GM21723 (cell line): ENCODE data around the gene FHIT.

Experiments used
- ATAC-seq: cut with Tn5 transposase; IDR thresholded peaks from one replicate; pipeline ENCODE4 v1.9.1; 2021; ENCODE audit warnings: mild to moderate bottlenecking, moderate library complexity; ENCODE audit not compliant: unreplicated experiment

The FHIT gene

DNA sequence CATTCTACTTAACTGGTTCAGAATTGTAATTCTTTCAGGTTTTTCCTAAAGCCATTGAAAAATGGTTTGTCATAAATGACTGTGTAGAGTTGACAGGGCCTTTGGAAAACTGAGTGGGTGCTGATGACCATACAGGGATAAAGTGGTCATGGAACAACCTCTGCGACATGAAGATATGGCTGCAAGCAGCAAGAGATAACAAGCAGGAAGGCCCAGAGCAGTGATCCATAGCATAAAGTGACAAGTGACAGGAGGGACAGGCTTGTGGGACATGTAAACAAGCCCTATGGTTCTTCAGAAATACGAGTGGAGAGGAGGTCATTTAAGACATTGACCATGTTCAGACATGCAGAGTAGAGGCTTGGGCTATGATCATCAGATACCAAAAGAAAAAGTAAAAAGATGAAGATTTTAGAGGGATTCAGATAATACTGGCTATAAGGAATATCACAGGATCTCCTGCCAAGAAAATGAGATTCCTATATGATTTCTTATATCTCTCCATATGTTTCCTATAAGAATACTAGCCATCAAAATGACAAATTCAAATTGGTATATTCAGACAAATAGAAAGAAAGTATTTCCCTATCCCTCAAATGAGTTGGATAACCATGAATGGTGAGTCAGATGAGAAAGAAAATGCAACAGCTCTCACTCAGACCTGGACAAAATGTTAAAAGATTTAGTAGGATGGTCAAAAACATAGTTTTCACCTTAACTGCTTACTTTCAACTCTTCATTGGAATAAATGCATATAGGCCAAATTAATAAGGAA, 1373.8 kb downstream of the FHIT start:
- ATAC-seq: no peak

DNA sequence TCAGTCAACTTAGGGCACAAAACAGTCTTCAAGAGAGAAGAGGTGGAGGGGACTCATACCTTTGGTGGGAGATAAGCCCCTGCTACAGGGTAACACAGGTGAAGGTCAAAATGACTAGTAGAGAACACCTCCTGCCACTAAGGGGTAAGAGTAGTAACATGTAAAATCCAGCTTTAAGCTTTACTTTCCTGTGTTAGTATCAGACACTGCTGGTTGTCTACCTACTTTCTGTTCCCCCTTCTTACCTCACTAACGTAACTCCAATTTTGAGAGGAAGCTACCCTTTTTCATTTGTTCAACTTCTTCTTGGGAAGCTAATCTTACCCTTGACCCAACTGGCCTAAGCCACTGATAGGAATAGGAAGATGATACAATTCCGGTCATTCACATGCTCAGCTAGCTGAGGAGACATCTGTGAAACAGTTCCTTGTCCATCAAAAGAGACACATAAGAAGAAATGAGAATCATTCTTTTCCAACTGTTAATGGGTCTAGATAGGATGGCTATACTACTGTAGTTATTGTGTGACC, 1374.7 kb downstream of the FHIT start:
- ATAC-seq: no peak

DNA sequence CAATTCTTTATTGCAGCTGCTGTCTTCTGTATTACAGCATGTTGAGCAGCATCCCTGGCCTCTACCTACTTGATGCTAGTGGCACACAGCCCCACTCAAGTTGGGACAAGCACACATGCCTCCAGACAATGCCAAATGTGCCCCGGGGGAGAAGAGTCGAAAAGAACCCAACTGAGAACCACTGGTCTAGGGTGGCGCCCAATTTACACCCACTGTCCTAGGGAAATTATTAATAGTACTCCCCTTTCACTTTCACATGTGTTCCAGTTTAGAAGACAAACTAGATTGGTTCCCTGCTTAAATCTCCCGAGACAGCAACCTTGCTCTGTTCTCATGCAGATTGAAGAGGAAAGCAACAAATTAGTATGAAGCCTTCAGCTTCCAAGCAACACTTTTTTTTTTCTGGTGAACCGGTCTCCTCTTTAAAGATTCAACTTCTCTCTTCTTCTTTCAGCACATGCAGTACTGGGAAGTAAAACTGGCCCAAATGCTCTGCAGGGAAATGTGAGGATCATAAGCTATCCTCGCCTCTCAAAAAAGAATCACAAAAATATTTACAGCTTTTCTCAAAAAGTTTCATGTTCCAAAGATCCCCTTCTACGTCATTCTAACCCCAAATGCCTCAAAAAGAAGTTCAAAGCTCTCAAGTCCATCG, 1377.5 kb downstream of the FHIT start:
- ATAC-seq: no peak

DNA sequence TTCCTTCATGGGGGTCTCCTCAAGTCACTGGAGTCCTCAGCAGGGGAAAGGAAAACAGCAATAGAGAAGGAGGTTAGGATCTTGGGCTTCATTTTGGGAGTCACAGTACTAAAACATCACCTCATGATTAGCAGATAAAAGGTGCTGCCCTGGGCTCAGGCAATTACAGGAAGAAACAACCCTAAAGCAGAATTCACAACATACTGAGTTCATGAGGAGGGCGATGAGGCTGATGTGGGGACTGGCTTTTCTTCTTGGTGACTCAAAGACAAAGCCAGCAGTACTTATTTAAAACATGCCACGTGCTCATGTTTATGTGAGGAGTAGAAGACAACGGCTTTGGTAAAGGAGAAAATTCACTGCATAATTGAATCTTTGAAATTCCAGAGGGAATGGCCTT, 1379.1 kb downstream of the FHIT start:
- no peak for ATAC-seq

DNA sequence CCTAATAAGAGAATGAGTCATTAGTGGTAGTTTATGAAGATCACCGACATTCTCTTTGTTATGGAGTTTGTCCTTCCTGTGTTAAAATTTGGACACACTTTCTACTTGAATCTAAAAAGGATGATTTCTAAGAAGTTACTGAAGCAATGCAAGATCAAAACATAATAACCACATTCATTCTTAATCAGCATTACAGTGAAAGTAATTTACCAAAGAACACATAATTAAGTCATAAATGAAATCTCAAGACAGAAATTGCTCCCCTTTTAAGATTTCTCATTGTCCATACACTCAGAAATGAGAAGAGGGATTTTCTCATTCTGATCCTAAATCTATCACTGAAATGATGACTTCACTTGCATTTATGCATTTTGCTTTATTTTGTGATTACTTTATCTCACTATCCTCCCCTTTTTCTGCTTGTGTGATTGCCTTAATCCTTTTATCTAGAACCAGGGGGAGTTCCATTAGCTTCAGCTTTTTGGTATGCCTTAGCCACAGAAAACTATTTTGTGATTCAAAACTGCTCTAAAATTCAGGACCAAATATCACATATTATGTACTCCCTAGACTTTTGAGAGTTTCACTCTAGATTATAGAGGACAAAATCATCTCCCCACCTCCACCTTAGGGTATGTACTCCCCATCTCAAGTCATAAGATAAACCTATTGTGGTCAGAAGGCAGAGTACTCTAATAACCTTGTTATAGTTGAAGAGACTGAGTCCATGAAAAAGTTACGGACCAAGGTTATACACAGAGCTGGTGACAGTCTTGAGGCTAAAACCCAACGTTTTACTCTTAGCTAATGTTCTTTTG, 1383.9 kb downstream of the FHIT start:
- no peak for ATAC-seq

DNA sequence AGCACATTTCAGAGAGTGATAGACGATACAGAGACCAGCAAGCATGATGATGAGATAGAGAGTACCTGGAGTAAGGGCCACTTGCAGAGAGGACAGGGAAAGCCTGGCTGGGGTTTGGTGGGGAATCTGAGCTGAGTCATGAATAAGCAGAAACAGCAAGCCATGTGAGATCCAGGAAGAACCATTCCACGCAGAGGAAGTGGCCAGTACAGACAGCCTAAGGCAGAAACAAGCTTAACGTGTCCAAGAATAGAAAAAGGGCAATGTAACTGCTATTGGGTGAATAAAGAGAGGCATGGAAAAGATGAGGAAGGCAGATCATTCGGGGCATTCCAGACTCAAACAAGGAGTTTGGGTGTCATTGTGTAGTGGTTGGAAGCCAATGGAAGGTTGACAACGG, 1385.2 kb downstream of the FHIT start:
- no peak for ATAC-seq

DNA sequence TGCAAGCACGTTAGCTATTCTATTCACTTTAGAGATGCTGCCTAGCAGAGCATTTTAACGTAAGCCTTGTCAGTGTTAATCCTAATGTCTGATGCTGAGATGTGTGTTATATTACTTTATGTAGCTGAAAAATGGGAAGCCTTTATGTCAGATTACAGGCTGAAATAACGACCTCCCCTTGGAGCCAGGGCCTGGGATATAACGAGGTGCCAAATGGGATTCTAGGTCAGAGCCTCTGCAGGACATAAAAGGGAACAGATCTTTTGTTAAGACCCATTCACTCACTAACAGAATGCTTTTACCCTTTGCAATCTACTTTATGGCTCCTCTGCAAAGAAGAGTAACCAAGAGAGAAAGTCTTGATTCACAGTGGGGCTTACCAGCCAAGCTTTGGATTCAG, 1385.9 kb downstream of the FHIT start:
- ATAC-seq: no peak

DNA sequence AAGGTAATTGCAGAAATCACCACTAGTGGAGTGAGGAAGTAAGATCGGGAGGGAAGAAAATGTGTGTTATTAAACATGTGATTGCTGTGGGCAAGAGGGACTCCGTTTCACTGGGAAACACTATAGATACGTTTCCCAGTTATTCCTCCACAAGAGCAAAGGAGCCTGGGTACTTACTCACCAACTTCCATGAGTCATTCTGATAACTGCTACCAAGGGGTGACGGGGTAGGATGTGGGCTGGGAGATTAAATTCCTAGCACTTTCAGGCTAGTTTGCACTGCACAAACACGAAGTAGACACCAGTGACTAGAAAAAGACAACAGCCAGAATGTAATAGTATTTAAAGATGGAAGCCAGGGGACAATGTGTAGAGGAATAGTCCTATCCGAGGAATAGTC, 1388.6 kb downstream of the FHIT start:
- no peak for ATAC-seq

DNA sequence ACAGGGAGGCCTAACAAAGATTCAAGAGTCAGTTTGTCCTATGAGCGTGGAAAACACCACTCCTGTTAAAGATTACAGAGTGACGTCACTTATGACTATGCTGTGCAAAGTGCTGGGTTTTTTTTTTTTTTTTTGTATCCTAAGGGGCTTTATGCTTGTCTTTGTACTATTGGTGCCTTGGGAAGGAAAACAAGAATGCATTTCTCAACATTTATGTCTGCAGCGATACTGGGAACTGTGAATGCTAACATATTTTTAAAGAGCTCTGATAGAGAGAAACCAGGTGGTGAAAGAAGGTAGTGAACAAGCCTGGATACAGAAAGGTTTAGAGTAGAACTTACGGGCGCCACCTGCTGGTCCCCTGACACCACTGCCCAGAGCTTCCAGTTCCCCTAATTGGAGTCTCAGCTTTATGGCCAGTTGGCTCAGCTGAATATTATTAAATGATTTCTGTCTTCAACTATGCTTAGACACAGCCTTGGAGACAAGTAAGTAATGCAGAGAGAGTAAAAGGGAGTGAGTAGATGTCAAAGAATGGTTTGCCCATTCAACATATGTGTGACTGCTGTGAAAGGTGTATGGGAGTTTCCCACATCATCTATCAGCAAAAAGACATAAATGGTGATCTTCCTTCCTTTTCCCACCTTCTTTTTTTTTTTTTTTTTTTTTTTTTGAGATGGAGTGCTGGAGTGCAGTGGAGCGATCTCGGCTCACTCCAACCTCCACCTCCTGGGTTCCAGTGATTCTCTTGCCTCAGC, 1393.5 kb downstream of the FHIT start:
- peak; percentile 99 for ATAC-seq

DNA sequence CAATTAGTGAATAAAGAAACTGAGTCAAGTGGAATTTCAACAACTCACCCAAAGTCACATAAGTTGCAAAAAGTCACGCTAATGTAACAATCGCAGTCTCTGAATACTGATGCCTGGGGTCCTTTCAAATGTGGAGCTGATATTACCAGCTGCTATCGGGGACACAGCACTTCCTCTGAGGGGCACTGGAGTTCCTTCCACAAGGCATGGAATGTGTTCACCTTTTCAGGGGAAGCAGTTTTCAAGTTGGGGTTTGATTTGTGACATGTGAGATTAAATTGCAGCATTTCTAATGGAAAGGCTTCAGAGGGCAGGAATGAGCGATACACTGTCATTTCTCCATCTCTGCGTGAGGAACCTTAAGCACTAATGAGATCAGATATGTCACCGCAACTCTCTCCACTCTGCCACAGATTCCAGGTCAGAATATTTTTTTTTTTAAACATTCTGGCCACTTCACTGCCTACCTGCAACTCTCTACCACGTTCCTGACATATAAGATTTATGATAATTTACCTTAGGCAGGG, 1394.3 kb downstream of the FHIT start:
- no peak for ATAC-seq

DNA sequence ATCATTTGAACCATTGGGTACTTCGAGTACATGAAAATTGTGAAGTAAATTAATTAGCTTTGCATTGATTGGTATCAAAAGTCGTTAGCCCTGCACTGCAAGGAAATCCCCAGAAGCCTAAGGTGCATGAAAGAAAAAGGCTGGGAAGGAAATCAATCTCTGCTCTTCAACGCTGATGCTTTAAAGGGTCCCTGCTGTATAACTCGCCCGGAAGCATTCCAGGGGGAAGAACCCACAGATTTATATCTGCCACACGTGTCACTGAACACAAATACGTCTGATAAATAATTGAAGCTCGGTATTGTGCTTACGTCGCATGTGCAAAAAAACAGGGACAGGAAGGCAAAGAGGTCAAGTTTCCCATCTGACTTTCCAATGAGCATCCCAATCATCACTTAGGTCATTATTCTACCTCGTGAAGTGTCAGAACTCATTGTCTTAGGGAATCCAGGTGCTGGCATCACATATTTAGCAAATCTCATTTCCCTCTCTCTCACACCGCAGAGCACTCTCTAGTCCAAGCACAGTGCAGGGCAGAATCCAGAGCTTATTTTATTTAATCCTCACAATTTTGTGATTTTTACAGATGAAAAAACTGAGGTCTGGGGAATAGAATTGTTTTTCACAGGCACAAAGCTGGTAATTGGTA, 1397.1 kb downstream of the FHIT start:
- no peak for ATAC-seq

DNA sequence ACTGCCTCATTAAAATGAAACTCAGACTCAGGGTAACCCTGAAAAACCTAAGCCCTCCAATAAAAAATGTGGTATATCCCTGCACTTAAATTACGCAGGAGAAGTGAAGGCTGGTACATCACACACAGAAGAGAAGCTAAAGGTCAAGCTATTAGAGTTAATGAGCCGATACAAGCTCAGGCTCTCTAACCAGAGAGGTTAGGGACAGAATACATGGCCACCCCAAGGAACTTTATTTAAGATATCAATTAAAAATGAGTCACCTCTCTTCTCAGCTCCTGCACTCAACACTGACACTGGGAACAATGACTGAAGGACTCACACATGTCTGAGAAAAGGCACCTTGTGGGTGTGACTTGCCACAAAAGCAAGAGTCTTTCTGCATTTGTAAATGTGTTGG, 1400.8 kb downstream of the FHIT start:
- ATAC-seq: no peak

DNA sequence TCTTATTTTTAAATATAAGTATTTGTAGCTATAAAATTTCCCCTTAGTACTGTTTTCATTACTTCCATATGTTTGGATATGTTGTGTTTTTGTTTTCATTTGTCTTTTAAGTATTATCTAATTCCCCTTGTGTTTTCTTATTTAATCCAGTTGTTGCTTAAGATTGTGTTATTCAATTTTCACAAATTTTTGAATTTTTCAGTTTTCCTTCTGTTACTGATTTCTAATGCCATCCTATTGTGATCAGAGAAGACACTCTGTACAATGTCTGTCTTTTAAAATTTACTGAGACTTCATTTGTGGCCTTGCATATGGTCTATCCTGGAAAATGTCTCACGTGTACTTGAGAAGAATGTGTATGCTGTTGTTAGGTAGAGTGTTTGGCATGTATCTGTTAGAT, 1405.9 kb downstream of the FHIT start:
- no peak for ATAC-seq

DNA sequence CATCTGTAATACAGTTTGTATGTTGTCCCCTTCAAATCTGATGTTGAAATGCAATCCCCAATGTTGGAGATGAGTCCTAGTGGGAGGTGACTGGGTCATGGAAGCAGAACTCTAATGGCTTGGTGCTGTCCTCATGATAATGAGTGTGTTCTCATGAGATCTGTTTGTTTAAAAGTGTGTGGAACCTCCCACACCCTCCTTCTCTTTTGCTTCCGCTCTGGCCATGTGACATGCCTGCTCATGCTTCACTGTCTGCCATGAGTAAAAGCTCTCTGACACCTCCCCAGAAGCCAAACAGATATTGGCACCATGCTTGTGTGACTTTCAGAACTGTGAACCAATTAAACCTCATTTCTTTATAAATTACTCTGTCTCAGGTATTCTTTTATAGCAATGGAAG, 1407.4 kb downstream of the FHIT start:
- ATAC-seq: no peak

DNA sequence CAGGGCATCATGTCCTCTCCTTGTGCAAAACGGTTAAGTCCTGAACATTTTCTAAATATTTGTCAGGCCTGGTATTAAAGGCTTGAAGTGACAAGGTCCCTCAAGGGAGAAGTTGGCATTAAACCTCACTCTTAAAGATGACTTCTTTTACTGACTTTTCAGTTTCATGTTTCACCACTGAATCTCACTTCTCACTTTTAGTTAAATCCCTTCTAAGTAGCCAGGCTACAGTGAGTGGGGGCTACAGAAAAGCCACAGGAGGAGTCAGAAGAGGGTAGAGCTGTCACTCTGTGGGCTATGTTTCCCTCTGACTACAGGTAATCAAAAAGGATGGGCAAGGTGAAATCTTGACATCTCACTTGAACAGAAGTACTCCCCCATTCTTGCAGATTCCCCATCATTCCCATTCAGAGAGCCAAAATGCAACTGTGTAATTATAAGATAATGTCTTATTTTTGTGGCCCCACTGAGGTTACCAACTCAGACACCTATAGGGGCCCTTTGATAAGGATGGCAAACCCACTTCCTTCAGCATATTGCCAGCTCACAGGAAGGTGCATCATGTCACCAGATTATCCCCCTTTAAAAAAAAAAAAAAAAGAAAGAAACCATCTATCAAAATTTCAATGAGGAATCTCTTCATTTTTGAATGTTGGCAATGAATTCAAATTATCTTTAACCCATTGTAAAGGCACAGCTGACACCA, 1411.3 kb downstream of the FHIT start:
- peak; percentile 96 for ATAC-seq

DNA sequence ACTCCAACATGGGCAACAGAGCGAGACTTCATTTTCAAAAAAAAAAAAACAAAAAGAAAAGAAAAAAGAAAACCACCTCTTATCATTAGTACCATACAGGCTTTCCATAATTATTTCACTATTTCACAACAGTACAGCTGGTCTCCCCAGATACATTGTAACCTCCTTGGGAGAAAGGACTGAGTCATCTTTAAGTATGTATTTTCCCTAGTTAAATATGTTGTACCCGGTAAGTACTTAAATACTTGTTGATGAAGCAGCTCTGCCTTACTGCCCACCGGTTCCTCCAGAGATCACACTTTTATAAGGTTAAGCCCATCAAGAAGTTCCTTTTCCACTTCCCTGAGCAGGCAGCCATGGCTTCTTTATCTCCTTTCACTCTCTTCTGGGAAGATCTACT, 1412.0 kb downstream of the FHIT start:
- ATAC-seq: no peak

DNA sequence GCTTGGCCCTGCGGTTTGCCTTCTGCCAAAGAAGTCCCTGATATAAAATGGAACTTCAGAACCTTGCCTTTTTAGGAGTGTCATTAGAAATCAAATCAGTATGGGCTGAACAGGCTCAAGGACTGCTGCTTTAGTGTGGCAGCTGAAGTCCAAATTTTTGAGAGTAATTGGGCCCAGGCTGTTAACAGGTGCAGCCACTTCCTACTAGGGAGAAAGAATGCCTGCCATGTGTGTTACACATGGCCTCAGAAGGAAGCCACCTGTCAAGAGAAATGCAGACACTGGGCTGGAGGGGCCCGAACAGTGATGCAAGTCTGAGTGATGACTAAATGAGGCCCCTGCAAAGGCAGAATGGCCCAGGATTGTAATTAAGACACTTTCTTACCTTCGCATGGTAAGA, 1414.7 kb downstream of the FHIT start:
- ATAC-seq: no peak

DNA sequence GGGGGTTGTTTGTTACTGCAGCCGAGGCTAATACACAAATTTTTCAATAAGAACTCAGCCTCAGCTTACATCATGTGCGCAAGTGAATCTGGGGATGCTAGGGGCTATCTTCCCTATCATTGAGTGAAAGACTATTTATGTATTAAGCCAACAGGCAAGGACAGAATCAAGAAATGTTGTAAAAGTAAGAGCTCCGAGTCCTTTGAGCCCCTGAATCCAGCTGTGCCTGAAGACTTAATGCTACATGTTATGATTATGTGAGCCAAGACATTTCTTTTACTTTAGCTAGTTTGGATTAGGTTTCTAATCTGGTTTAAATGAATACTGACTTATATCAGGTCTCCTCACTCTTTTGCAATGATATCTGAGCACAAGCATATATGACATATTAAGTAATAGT, 1418.5 kb downstream of the FHIT start:
- no peak for ATAC-seq

DNA sequence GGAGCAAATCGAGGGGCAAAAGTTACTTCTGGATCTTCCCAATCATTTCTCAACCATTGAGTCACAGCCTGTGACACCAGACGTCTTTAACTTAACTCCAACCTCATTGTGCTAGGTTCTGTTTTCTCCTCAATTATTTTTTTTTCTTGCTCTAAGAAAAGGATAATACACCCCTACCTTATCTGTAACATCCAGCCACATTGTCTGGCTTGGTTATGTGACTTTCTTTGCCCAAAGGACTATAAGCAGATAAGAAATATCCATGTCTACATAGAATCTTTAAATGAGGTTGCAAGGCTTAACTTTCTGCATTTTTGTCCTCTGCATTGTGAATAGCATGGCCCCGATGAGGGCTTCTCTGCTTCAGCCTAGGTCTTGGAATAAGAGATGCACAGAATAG, 1419.0 kb downstream of the FHIT start:
- no peak for ATAC-seq

DNA sequence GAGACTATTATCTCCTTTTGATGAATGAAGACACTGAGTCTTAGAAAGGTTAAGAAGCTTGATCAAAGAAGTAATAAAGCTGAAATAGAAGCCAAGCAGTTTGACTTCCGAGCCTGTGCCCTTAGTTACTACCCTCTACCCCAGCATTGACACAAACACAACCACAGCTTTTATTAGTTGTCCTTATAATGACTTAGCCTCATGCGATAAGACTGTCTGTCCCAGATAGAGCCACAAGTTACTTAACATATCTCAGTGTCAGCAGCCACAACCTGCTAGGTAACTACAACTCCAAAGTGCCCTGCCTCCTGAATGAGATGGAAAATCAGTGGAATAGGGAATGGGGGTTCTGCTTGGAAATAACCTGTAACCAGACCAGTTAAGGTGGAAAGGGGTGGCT, 1419.9 kb downstream of the FHIT start:
- ATAC-seq: no peak
